Hypothalamus (tissue), 51 donors: ENCODE results near the gene TAF6.
A peak's percentile ranks its signal among the peaks of the same experiment; 100 is the strongest.
"Not testable (repeated sequence)": the region's sequence is repeated elsewhere in the genome, so short reads cannot be mapped to it uniquely, and the experiment has no call there.

Source experiments
- DNase-seq, 51 donors: peaks; one replicate each; lab custom pipeline; 2025; lab: John Stamatoyannopoulos, UW

The TAF6 gene

DNA sequence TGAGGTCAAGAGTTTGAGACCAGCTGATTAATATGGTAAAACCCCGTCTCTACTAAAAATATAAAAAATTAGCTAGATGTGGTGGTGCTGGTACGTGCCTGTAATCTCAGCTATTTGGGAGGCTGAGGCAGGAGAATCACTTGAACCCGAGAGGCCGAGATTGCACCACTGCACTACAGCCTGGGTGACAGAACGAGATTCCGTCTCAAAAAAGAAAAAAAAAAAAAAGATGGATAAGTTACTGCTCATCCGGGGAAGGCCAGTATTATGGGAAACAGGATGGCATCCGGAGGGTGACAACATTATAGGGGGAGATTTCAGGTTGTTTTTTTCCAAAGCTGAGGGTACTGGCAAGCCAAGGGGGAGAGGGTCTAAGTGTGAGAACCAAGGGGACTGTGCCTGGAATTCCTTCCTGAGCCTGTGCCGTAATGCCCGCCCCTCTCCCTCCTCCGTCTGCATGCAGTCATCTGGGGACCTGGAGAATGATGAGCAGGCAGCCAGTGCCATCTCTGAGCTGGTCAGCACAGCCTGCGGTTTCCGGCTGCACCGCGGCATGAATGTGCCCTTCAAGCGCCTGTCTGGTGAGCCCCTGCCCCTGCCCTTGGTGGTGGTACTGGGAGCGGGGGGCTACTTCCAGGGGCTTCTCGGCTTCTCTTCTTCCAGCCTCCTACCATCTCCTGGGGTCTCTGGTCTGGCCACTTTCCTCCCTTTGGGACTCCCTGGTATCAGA is 33.9 kb upstream of the TAF6 start:
- DNase-seq, result no peak

DNA sequence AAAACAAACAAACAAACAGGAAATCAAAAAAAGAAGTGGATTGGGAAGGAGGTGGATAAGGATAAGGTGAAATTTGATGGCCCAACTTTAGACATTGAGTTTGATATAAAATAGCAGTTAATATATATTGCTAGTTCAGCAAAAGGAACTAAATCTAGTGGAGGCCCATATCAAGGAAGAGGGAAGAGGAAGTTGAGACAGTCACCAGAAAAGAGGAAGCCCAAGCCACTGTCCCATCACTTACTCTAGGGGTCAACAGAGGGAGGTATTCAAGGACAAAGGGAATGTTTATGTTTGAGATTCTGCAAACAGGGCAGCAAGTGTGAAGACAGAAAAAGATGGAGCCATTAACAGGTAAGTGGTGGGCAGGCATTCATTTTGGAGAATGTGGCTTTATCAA is 33.2 kb upstream of the TAF6 start:
- no peak for DNase-seq

DNA sequence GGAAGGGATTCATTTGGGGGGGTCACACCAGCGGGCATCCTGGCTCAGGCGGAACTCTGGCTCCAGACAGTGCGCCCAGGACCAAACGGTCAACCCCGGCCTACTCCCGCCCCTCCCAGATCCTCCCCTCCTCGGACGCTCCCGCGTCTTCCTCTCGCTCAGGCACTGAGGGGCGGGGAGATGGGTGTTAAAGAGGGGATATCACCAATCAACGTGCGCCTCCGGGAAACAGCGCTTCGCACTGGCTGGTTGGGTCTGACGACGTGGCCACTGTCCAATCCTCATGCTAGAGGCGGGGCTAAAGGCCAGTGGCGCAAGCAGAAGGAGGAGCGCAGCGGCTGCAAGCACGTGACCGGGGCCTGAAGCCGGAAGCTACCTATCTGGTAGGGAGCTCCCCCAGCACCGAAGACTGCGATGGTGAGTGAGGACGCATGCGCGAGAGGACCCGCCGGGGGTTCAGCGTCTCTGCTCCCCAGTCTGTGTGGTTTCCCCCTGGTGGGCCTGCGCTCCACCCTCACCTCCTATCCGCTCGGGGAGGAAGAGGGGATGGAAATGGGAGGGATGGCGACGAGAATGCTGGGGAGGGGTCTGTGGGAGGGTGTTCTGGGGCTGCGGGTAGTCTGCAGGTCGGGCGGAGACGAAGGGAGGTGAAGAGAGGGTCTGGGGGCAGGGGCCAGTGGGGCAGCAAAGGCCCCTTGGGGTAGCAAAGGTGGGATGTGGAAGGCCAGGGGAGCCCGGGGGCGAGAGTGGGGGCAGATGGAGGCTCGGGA is 29.6 kb upstream of the TAF6 start, which contains the start of gene LAMTOR4:
LAMTOR4 (plus strand) TSS at position 360 of the 770 bp plus-strand sequence; CDS start at position 415, 55 bp downstream.
- peak; percentile 76 to 100 (median 98) for DNase-seq

DNA sequence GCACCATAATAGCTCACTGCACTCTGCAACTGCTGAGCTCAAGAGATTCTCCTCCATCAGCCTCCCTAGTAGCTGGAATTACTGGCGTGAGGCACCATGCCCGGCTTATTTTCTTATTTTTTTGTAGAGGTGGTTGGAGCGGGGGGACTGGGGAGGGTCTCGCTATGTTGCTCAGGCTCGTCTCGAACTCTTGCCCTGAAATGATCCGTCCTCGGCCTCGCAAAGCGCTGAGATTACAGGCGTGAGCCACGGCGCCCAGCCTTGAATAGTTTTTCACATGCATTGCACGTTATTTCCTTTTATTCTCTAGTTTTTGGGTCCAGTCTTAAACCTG is 29.0 kb upstream of the TAF6 start:
- no peak for DNase-seq

DNA sequence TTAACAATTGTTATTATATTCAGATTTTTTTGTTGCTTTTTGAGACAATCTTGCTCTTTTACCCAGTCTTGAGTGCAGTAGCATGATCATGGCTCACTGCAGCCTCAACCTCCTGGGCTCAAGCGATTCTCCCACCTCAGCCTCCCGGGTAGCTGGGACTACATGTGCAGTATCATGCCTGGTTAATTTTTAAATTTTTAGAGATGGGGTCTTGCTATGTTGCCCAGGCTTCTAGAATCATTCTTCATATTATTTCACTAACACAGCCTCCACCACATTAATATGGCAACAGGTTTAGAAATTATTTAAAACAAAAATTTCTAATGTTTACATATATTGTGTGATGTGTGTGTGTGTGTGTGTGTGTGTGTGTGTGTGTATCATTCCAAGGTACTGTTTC is 28.1 kb upstream of the TAF6 start:
- DNase-seq, result no peak

DNA sequence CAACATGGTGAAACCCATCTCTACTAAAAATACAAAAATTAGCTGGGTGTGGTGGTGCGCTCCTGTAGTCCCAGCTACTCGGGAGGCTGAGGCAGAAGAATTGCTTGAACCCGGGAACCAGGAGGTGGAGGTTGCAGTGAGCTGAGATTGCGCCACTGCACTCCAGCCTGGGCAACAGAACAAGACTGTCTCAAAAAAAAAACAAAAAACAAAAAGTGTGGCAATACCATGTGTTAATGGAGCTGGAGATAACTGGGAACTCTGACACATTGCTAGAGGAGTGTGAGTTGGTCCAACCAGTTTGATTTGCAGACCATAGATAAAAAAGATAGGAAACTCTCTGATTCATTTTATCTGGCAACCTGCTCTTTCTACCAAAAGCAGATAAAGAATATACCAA is 27.2 kb upstream of the TAF6 start:
- not testable (repeated sequence) for DNase-seq

DNA sequence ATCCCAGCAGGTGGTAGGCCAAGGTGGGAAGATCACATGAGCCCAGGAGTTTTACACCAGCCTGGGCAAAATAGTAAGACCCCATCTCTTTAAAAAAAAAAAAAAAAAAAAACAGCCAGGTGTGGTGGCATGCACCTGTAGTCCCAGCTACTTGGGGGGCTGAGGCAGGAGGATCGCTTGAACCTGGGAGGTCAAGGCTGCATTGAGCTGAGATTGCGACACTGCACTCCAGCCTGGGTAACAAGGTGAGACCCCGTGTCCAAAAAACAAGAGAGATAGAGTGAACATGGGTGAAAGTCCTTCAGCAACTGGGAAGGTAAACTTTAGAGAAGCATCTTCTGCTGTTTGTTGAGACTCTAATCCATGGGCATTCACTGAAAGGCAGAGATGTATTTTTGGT is 23.3 kb upstream of the TAF6 start:
- DNase-seq, result no peak

DNA sequence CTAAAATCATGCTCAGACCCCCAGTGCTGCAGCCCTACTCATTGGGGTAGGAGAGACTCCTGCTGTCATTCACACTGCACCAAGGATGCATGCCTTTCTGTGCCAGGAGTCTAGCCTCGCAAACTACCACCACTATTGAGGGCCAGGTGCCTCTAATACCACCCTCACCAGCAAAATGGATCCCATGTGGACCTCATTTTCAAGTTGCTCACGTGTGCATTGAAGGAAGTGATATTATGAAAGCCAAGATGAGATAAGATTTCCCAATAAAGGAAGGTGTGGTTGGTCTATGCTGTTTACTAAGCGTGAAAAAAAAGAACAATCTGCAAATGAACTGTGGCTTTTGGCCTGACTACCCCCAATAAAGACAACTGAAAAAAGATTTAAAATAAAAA is 22.4 kb upstream of the TAF6 start:
- no peak for DNase-seq

DNA sequence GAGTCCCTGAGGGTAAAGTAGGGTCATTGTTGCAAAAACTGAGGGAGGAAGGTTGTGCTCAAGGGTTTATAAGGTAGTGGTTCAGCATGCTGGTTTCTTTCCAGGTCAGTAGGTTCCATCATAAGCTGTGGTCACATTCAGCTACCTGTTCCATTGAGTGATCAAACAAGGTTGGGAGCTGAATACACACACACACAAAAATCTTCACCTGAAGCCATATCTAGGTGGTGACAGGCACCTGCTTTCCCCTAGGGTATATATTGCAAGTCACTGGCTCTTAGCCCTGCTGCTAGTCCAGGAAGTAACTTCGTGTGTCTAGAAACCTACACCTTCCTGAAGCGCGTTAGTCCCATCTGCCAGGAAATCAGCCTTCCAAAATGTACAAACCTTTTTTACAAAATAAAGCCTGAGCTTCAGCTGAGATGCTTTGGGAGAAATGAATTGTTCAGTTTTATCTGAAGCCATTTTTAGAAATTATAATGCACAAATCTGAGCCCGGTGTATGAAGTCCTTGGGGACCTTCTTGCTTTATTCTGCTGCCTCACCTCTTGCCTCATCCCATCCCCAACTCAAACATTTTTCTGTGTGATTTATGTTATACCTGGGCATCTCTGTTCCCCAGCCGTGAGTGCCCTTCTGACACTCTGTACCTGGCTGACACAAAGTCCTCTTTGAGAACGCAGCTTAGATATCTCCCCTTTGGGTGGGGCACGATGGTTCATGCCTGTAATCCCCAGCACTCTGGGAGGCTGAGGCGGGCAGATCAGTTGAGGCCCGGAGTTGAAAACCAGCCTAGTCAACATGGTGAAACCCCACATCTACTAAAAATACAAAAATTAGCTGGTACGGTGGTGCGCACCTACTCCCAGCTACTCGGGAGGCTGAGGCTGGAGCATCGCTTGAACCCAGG is 18.9 kb upstream of the TAF6 start:
- DNase-seq, result no peak

DNA sequence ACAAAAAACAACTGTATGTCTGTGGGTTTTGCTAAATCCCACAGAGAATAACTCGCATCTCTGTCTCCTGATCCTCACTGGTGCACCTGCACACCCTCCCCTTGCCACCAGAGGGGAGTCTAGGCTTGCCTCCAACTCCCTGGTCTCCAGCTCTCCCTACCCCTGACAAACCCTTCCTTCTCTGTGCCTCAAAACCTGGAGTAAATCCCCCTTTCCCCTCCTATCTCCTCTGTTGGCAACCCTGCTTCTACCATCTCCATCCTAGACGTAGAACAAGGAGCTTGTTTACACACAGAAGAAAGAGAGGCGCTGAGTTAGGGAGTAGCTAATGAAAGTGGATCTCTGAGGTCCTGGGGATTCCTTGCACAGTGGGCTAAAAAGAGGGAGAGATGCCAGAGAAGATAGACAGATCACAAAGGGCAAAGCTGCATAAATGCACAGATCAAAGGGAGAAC is 13.6 kb upstream of the TAF6 start:
- peak in 25 of 51 donors; percentile 2 to 60 (median 24) for DNase-seq

DNA sequence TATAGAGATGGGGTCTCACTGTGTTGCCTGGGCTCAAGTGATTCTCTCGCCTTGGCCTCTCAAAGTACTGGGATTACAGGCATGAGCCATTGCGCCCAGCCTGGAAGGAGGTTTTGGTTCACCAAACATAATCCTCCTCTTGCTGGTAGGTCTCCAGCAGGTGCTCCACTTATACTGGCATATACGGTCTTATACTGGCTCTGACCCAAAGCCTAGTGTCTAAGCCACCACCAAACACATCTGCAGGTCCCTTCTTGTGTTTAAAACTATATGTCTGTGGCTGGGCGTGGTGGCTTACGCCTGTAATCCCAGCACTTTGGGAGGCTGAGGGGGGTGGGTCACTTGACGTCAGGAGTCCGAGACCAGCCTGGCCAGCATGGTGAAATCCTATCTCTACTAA is 13.0 kb upstream of the TAF6 start:
- no peak for DNase-seq

DNA sequence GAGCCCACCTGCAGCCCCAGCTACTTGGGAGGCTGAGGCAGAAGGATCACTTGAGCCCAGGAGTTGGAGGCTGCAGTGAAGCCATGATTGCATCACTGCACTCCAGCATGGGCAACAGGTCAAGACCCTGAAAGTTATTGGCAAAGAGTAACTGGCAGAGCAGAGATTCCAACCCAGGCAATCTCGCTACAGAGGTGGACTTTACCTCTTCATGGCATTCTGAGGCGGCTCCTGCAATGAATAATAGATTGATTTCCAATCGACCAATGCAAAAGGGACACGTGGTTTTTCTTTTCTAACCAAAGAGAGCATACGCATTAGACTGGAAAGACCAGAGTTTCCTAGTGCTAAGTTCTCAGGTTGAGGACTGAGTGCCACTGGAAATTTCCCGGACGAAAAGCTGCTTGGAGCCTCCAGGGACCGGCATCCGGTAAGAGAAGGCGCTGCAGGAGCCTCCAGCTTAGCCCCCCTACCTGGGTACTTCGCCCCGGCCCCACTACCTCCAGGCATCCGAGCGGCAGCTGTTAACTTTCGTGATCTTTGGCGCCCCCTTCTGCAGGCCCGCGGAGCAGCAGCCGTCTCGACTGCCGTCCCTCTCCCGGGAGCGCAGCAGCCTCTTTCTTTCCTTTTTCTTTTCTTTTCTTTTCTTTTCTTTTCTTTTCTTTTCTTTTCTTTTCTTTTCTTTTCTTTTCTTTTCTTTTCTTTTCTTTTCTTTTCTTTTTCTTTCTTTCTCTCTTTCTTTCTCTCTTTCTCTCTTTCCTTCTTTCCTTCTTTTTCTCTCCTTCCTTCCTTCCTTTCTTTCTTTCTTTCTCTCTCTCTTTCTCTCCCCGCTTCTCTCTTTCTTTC is 11.7 kb upstream of the TAF6 start:
- DNase-seq, result peak in 46 of 51 donors; percentile 13 to 85 (median 57)

DNA sequence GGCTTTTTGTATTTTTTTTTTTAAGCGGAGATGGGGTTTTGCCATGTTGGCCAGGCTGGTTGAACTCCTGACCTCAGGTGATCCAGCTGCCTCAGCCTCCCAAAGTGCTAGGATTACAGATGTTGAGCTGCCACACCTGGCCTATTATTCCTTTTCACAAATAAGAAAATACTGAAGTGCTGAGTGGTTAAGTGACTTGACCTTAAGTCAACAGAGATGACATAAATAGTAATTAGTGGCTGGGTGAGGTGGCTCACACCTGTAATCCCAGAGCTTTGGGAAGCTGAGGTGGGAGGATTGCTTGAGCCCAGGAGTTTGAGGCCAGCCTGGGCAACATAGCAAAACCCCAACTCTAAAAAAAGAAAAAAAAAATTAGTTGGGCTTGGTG is 11.1 kb upstream of the TAF6 start:
- not testable (repeated sequence) for DNase-seq

DNA sequence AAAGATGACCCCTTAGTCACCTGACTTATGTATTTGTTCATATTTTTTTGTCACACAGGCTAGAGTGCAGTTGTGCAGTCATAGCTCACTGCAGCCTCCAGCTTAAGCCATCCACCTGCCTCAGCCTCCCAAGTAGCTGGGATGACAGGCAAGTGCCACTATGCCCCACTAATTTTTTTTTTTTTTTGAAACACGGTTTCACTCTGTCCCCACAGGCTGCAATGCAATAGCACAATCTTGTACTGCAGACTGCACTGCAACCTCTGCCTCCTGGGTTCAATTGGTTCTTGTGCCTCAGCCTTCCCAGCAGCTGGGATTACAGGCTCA is 9.4 kb upstream of the TAF6 start:
- DNase-seq, result no peak

DNA sequence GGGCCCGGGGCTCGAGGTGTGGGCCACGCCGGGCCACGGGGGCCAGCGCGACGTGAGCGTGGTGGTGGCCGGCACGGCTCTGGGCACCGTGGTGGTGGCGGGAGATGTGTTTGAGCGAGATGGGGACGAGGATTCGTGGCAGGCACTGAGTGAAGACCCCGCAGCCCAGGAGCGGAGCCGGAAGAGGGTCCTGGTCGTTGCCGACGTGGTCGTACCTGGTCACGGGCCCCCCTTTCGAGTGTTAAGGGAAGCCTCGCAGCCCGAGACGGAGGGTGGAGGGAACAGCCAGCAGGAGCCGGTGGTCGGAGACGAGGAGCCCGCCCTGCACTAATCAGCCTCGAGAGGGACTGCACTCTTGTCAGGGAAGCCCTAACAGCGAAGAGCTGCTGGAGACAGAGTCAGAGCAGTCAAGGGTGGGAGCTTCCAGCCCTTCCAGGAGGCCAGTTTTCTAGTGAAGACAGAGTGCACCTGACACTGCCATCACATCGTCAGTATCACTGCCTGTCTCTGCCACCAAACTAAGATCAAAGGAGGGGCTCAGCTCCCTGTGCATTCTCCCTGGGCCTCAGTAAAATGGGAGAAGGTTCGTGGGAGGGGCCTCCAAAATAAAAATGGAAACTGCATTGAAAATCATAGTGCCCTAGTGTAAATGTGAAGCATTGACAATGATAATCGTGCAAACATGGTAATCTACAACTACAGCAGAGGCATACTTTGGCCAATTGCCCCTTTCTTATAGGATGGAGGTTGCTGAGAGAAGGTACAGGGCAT is 8.9 kb upstream of the TAF6 start:
- peak in 8 of 51 donors; percentile 13 to 55 (median 38) for DNase-seq

DNA sequence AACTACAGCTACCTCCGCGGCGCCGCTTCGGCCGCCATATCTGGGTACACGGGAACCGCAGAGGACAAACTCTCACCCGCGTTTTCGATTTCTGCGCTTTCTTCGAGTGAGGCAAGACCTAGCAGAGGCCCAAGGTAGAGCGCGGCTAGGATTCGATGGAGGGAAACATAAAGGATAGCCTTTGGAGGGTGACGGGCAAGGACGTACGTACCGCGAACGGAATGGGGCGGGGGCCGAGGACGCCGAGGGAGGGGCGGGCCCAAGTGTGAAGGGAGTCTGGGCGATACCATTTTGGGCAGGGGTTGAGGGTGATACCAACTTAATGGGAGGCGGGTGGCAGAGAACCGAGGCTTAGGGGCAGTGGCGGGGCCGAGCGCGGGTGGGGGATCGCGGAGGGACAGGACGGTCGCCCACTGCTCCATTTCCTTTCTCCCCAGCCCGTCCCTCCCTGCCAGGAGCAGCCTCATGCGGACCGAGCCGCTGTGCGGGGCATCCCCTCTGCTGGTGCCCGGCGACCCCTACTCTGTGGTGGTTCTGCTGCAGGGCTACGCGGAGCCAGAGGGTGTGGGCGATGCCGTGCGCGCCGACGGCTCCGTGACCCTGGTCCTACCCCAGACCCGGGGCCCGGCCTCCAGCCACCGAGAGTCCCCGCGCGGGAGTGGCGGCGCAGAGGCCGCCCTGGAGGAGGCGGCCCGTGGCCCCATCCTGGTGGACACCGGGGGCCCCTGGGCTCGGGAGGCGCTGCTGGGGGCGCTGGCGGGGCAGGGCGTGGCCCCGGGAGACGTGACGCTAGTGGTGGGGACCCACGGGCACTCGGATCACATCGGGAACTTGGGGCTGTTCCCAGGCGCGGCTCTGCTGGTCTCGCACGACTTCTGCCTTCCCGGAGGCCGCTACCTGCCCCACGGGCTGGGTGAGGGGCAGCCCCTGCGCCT is 8.0 kb upstream of the TAF6 start, which contains the start of gene MBLAC1:
MBLAC1 (plus strand) TSS at position 37 of the 935 bp plus-strand sequence; CDS start at position 466, 429 bp downstream.
- DNase-seq, result peak; percentile 47 to 94 (median 84)

DNA sequence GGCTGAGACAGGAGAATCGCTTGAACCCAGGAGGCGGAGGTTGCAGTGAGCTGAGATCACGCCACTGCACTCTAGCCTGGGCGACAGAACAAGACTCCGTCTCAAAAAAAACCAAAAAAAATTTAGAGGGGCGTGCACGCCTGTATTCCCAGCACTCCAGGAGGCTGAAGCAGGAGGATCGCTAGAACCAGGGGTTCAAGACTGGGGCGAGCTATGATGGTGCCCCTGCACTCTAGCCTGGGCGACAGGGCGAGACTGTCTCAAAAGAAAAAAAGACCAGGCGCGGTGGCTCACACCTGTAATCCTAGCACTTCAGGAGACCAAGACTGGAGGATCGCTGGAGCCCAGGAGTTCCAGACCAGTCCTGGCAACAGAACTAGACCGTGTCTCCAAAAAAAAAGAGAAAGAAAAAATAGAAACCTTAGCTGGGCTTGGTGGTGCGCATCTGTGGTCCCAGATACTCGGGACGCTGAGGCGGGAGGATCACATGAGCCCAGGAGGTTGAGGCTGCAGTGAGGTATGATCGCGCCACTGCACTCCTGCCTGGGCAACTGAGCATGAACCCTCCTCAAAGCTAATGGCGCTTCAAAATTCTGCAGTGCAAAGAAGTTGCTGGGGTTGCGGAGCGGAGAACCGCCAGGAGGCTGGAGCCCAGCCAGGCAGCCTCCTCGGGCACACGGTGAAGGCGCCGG is 7.2 kb upstream of the TAF6 start:
- DNase-seq, result peak in 1 of 51 donors; percentile 61
